K562 (cell line): ENCODE data around the gene USP38. TPM values are rescaled to one million over a fixed set of nuclear protein-coding genes. Genes with fewer than 3 reads are reported as not detected.
A peak's percentile ranks its signal among the peaks of the same experiment; 100 is the strongest.

Experiments used
- ARHGAP35 ChIP-seq: fragments of 450-650 bp; IDR thresholded peaks from 2 replicates; pipeline ENCODE4 v1.6.1; 2018; ENCODE audit not compliant: partially characterized antibody
- BMI1 ChIP-seq: fragments of 150-350 bp; IDR thresholded peaks from 2 replicates; pipeline ENCODE4 v1.6.1; 2014; ENCODE audit warnings: low read length
- FOXA1 ChIP-seq: fragments of 450-650 bp; IDR thresholded peaks from 2 replicates; pipeline ENCODE4 v1.6.1; 2016; ENCODE audit warnings: mild to moderate bottlenecking, borderline replicate concordance
- HNRNPK ChIP-seq: fragments of 200-400 bp; formaldehyde crosslinking; IDR thresholded peaks from one replicate; pipeline ENCODE4 v1.6.1; 2018; ENCODE audit warnings: mild to moderate bottlenecking, low read depth, low read length; ENCODE audit not compliant: poor library complexity, severe bottlenecking
- JUNB ChIP-seq: fragments of 450-650 bp; formaldehyde crosslinking; conservative IDR thresholded peaks from 2 replicates; pipeline ENCODE4 v1.4.0; 2020; ENCODE audit warnings: mild to moderate bottlenecking
- POLR2H ChIP-seq: IDR thresholded peaks from 2 replicates; pipeline ENCODE4 v1.6.1; 2016; ENCODE audit warnings: missing genetic modification characterization, low read depth, mild to moderate bottlenecking, control low read depth, missing compliant biosample characterization, moderate library complexity
- SMAD1 ChIP-seq: fragments of 150-350 bp; IDR thresholded peaks from 2 replicates; pipeline ENCODE4 v1.6.1; 2014; ENCODE audit warnings: low read length, low read depth; ENCODE audit not compliant: partially characterized antibody
- SNIP1 ChIP-seq: fragments of 450-650 bp; IDR thresholded peaks from 2 replicates; pipeline ENCODE4 v1.7.1; 2017; ENCODE audit warnings: low read depth, mild to moderate bottlenecking
- SOX6 ChIP-seq: fragments of 450-650 bp; IDR thresholded peaks from 2 replicates; pipeline ENCODE4 v1.6.1; 2014; ENCODE audit warnings: mild to moderate bottlenecking
- SRSF9 ChIP-seq: fragments of 200-400 bp; formaldehyde crosslinking; IDR thresholded peaks from 2 replicates; pipeline ENCODE4 v1.6.1; 2017; ENCODE audit warnings: low read depth, low read length, borderline replicate concordance
- TAF1 ChIP-seq: IDR thresholded peaks from 2 replicates; pipeline ENCODE4 v1.6.1; 2011; ENCODE audit warnings: mild to moderate bottlenecking, low read length, moderate library complexity; ENCODE audit not compliant: insufficient read depth, control insufficient read depth, severe bottlenecking; ENCODE audit errors: extremely low read depth
- TEAD1 ChIP-seq, 2 experiments: fragments of 450-650 bp in 1 of 2; sonication (generic) in 1 of 2; formaldehyde crosslinking; IDR thresholded peaks; 2 replicates each; pipeline versions ENCODE4 v1.4.0 to v1.8.0; 2020 to 2022; ENCODE audit warnings: mild to moderate bottlenecking in 2 of 2, missing genetic modification reagents in 1 of 2
- WHSC1 ChIP-seq: IDR thresholded peaks from one replicate; pipeline ENCODE4 v1.6.1; 2012; ENCODE audit warnings: low read length, control low read depth, inconsistent platforms
- ZBTB1 ChIP-seq: sonication (generic); formaldehyde crosslinking; IDR thresholded peaks from 2 replicates; pipeline ENCODE4 v1.8.1; 2023; ENCODE audit warnings: missing genetic modification reagents, low read depth, mild to moderate bottlenecking, borderline replicate concordance
- ZNF121 ChIP-seq: sonication (generic); formaldehyde crosslinking; conservative IDR thresholded peaks from 2 replicates; pipeline ENCODE4 v1.8.0; 2022; ENCODE audit warnings: missing genetic modification reagents
- polyA plus RNA-seq, 8 experiments: library from polyadenylated mRNA; depleted of rRNA in 4 of 8; stranded (reverse) in 5 of 8; unstranded in 3 of 8; fragments of >200 nt; fragmentation: Nextera tagmentation in 2 of 8; fragmentation: Illumina TruSeq in 1 of 8; extraction: Ambion mirVana in 2 of 8; extraction: Trizol in 1 of 8; gene quantifications; 2 replicates each; pipeline versions ENCODE4 v1.2.1 to v1.2.3, GENCODE V29; 2011 to 2014; ENCODE audit warnings: inconsistent platforms in 1 of 8, missing spikeins in 1 of 8
- total RNA-seq, 7 experiments: library from RNA; depleted of rRNA in 6 of 7; stranded (reverse); fragments of >200 nt in 6 of 7; fragmentation: Illumina TruSeq in 2 of 7; extraction: Trizol in 2 of 7; gene quantifications; 2 replicates each; pipeline versions ENCODE4 v1.2.1 to v1.2.3, GENCODE V29; 2011 to 2021; ENCODE audit warnings: low replicate concordance in 1 of 7
- TF ChIP-seq, protein P1 (sequence below): IDR thresholded peaks from 3 replicates; pipeline ENCODE4 v1.6.1; 2011; ENCODE audit warnings: borderline replicate concordance, mild to moderate bottlenecking, moderate library complexity; ENCODE audit not compliant: insufficient read length; ENCODE audit errors: extremely low read depth
- TF ChIP-seq, protein P2 (sequence below): fragments of 250-450 bp; sonication (Bioruptor Pico); IDR thresholded peaks from 2 replicates; pipeline ENCODE4 v1.5.0; 2021; ENCODE audit warnings: mild to moderate bottlenecking, borderline replicate concordance
- TF ChIP-seq, protein P3 (sequence below): sonication (generic); formaldehyde crosslinking; IDR thresholded peaks from 2 replicates; pipeline ENCODE4 v1.8.0; 2022; ENCODE audit warnings: mild to moderate bottlenecking, missing genetic modification reagents

USP38 gene
- total and polyA plus RNA-seq, 9 of the 15 experiments (the other 6 are each of a cell fraction or from before 2014, with no cell fraction given) = 4.2 to 20.6 (median 11.2) TPM

DNA sequence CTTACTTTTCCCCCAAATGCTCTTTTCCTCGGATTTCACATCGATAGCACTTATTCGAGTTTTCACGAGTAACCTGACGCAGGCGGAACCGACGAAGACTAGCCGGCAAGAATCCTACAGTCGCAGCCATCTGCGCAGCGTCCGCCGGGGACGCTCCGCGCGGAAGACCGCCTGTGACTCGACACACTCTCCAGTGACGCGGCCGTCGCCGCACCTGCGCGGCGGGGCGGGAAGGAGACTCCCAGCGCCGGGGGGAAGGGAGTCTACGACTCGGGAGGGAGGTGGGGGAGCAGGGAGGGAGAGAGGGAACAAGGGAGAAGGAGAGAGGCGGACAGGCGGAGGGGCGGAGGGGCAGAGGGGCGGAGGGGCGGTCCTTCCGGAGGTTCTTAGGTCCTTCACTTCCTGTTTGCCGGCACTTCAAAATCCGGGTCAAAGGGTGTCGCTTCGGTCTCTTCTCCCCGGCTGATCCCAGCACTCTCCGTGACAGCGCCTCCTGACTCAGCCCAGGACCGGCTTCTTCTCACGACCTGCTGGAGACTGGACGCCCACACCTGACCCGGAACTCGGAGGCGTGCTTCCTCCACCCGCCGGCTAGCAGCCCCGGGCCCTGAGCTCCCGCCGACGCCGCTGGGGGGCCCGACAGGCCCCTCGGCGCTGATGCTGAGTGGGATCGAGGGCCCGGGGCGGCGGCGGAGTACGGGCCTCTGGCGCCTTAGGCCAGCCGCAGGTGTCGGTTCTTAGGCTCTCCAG, at the start of gene USP38 (continued):
- TF ChIP-seq POLR2H (peak; percentile 79), BMI1 (no peak), ZBTB1 (CRISPR knock-in tag) (peak; percentile 52; the same call in 1 of the 2 replicates), TEAD1 (CRISPR knock-in tag; IDR thresholded peaks at IDR 0.05) (0 out of 4 replicates have a peak, but pooled peaks of 1 of the 2 experiments have one; percentile 44), SNIP1 (no peak), TAF1 (peak; percentile 87), SMAD1 (peak; percentile 41), JUNB (CRISPR knock-in tag) (no peak), SRSF9 (no peak), SOX6 (0 out of 2 replicates have a peak, but pooled peaks have one; percentile 24), ZNF121 (no peak), ARHGAP35 (no peak), HNRNPK (no peak), WHSC1 (no peak), FOXA1 (no peak)
- TF ChIP-seq, protein P1, sequence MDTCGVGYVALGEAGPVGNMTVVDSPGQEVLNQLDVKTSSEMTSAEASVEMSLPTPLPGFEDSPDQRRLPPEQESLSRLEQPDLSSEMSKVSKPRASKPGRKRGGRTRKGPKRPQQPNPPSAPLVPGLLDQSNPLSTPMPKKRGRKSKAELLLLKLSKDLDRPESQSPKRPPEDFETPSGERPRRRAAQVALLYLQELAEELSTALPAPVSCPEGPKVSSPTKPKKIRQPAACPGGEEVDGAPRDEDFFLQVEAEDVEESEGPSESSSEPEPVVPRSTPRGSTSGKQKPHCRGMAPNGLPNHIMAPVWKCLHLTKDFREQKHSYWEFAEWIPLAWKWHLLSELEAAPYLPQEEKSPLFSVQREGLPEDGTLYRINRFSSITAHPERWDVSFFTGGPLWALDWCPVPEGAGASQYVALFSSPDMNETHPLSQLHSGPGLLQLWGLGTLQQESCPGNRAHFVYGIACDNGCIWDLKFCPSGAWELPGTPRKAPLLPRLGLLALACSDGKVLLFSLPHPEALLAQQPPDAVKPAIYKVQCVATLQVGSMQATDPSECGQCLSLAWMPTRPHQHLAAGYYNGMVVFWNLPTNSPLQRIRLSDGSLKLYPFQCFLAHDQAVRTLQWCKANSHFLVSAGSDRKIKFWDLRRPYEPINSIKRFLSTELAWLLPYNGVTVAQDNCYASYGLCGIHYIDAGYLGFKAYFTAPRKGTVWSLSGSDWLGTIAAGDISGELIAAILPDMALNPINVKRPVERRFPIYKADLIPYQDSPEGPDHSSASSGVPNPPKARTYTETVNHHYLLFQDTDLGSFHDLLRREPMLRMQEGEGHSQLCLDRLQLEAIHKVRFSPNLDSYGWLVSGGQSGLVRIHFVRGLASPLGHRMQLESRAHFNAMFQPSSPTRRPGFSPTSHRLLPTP = no peak
- TF ChIP-seq, protein P2, sequence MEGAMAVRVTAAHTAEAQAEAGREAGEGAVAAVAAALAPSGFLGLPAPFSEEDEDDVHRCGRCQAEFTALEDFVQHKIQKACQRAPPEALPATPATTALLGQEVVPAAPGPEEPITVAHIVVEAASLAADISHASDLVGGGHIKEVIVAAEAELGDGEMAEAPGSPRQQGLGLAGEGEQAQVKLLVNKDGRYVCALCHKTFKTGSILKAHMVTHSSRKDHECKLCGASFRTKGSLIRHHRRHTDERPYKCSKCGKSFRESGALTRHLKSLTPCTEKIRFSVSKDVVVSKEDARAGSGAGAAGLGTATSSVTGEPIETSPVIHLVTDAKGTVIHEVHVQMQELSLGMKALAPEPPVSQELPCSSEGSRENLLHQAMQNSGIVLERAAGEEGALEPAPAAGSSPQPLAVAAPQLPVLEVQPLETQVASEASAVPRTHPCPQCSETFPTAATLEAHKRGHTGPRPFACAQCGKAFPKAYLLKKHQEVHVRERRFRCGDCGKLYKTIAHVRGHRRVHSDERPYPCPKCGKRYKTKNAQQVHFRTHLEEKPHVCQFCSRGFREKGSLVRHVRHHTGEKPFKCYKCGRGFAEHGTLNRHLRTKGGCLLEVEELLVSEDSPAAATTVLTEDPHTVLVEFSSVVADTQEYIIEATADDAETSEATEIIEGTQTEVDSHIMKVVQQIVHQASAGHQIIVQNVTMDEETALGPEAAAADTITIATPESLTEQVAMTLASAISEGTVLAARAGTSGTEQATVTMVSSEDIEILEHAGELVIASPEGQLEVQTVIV (CRISPR knock-in tag) = no peak
- TF ChIP-seq, protein P3, sequence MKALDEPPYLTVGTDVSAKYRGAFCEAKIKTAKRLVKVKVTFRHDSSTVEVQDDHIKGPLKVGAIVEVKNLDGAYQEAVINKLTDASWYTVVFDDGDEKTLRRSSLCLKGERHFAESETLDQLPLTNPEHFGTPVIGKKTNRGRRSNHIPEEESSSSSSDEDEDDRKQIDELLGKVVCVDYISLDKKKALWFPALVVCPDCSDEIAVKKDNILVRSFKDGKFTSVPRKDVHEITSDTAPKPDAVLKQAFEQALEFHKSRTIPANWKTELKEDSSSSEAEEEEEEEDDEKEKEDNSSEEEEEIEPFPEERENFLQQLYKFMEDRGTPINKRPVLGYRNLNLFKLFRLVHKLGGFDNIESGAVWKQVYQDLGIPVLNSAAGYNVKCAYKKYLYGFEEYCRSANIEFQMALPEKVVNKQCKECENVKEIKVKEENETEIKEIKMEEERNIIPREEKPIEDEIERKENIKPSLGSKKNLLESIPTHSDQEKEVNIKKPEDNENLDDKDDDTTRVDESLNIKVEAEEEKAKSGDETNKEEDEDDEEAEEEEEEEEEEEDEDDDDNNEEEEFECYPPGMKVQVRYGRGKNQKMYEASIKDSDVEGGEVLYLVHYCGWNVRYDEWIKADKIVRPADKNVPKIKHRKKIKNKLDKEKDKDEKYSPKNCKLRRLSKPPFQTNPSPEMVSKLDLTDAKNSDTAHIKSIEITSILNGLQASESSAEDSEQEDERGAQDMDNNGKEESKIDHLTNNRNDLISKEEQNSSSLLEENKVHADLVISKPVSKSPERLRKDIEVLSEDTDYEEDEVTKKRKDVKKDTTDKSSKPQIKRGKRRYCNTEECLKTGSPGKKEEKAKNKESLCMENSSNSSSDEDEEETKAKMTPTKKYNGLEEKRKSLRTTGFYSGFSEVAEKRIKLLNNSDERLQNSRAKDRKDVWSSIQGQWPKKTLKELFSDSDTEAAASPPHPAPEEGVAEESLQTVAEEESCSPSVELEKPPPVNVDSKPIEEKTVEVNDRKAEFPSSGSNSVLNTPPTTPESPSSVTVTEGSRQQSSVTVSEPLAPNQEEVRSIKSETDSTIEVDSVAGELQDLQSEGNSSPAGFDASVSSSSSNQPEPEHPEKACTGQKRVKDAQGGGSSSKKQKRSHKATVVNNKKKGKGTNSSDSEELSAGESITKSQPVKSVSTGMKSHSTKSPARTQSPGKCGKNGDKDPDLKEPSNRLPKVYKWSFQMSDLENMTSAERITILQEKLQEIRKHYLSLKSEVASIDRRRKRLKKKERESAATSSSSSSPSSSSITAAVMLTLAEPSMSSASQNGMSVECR (CRISPR knock-in tag) = peak; percentile 62
